ENCODE results near the gene FMO1. TPM values are rescaled to one million over a fixed set of nuclear protein-coding genes. Genes with fewer than 3 reads are reported as not detected.

The FMO1 gene
- total RNA-seq (2022) (not detected in 2 replicates), Bru-seq, nascent RNA (not detected), BruChase-seq, experiment 1, labeled RNA remaining after a 6-hour chase (not detected), BruChase-seq, experiment 2, labeled RNA remaining after a 2-hour chase (not detected)
- long read RNA-seq = 0 reads

- Mint-ChIP-seq H3K4me1 (ENCODE audit: insufficient read depth, unreplicated experiment) (no peaks in the 10 kb centered on the region), H3K9me3 (ENCODE audit: unreplicated experiment) (no peaks in the 10 kb centered on the region), H3K4me3 (ENCODE audit: unreplicated experiment) (no peak within 1 kb of the TSS), H3K36me3 (ENCODE audit: insufficient read depth, unreplicated experiment) (no peaks in the 10 kb centered on the region), H3K27ac (ENCODE audit: low read depth, unreplicated experiment) (no peak within 1 kb of the TSS), H3K27me3 (ENCODE audit: insufficient read depth, unreplicated experiment) (peaks cover 11% of the 10 kb centered on the region)
- ChIA-PET CTCF (interaction anchor here (0.6 to 24.0 kb wide), 9 partner anchors 8 to 279 kb away, joined by 3 to 651 read pairs (median 6); partner anchors contain the start of gene FMO4), POLR2A (interaction anchor here (0.7 kb wide), 1 partner anchor 9 kb away, joined by 3 read pairs; no protein-coding TSS in a partner anchor)
- no peak for TF ChIP-seq CTCF (IDR thresholded peaks at IDR 0.05; ENCODE audit: unreplicated experiment)
- DNase-seq (ENCODE audit: unreplicated experiment) = no peak
- no TSS peak for BruUV-seq (replicated peaks)
- intact Hi-C loops (cut with micrococcal nuclease) = no loop called here
Measured at GRCh38 chr1:171248302-171248701, at the start of gene FMO1. FMO1 (plus strand) TSS chr1:171248494; CDS start chr1:171258088, 9,594 bp downstream.

GRCh38 chr1:171204296-171204695, 44.0 kb upstream of the FMO1 start:
- no peak overlapping the region for H3K27ac Mint-ChIP-seq (ENCODE audit: low read depth, unreplicated experiment)
- H3K4me3 Mint-ChIP-seq (ENCODE audit: unreplicated experiment) = no peak overlapping the region
- no peaks in the 10 kb centered on the region for H3K27me3 Mint-ChIP-seq (ENCODE audit: insufficient read depth, unreplicated experiment)
- BruUV-seq (replicated peaks) = no TSS peak
- H3K9me3 Mint-ChIP-seq (ENCODE audit: unreplicated experiment) = no peaks in the 10 kb centered on the region
- no peak for DNase-seq (ENCODE audit: unreplicated experiment)
- POLR2A ChIA-PET = interaction anchor here (0.6 kb wide), 1 partner anchor 361 kb away, joined by 3 read pairs; no protein-coding TSS in a partner anchor
- no peak for TF ChIP-seq CTCF (IDR thresholded peaks at IDR 0.05; ENCODE audit: unreplicated experiment)
- H3K4me1 Mint-ChIP-seq (ENCODE audit: insufficient read depth, unreplicated experiment) = peaks cover 6% of the 10 kb centered on the region
- intact Hi-C loops (cut with micrococcal nuclease) = no loop called here
- CTCF ChIA-PET = interaction anchor here (0.8 kb wide), 1 partner anchor 23 kb away, joined by 3 read pairs; no protein-coding TSS in a partner anchor
- no peaks in the 10 kb centered on the region for H3K36me3 Mint-ChIP-seq (ENCODE audit: insufficient read depth, unreplicated experiment)

GRCh38 chr1:171206204-171206977, 41.9 kb upstream of the FMO1 start:
- no peak for TF ChIP-seq CTCF (IDR thresholded peaks at IDR 0.05; ENCODE audit: unreplicated experiment)
- no peak overlapping the region for H3K27ac Mint-ChIP-seq (ENCODE audit: low read depth, unreplicated experiment)
- peaks cover 6% of the 10 kb centered on the region for H3K4me1 Mint-ChIP-seq (ENCODE audit: insufficient read depth, unreplicated experiment)
- BruUV-seq (replicated peaks) = no TSS peak
- H3K9me3 Mint-ChIP-seq (ENCODE audit: unreplicated experiment) = no peaks in the 10 kb centered on the region
- CTCF ChIA-PET = interaction anchor here (0.6 to 2.0 kb wide), 8 partner anchors 20 to 240 kb away, joined by 3 to 12 read pairs (median 3); partner anchors contain the start of gene FMO4
- POLR2A ChIA-PET = interaction anchor here (1.4 kb wide), 1 partner anchor 17 kb away, joined by 3 read pairs; no protein-coding TSS in a partner anchor
- H3K36me3 Mint-ChIP-seq (ENCODE audit: insufficient read depth, unreplicated experiment) = no peaks in the 10 kb centered on the region
- intact Hi-C loops (cut with micrococcal nuclease) = no loop called here
- no peaks in the 10 kb centered on the region for H3K27me3 Mint-ChIP-seq (ENCODE audit: insufficient read depth, unreplicated experiment)
- no peak for DNase-seq (ENCODE audit: unreplicated experiment)
- no peak overlapping the region for H3K4me3 Mint-ChIP-seq (ENCODE audit: unreplicated experiment)

GRCh38 chr1:171206978-171207355, 41.3 kb upstream of the FMO1 start:
- Mint-ChIP-seq H3K4me3 (ENCODE audit: unreplicated experiment) (no peak overlapping the region), H3K9me3 (ENCODE audit: unreplicated experiment) (no peaks in the 10 kb centered on the region), H3K36me3 (ENCODE audit: insufficient read depth, unreplicated experiment) (no peaks in the 10 kb centered on the region), H3K27ac (ENCODE audit: low read depth, unreplicated experiment) (no peak overlapping the region), H3K4me1 (ENCODE audit: insufficient read depth, unreplicated experiment) (peaks cover 3% of the 10 kb centered on the region), H3K27me3 (ENCODE audit: insufficient read depth, unreplicated experiment) (no peaks in the 10 kb centered on the region)
- no peak for DNase-seq (ENCODE audit: unreplicated experiment)
- CTCF ChIA-PET = interaction anchor here (0.6 to 2.0 kb wide), 7 partner anchors 18 to 240 kb away, joined by 3 to 12 read pairs (median 4); partner anchors contain the start of gene FMO4
- no peak for TF ChIP-seq CTCF (IDR thresholded peaks at IDR 0.05; ENCODE audit: unreplicated experiment)
- no TSS peak for BruUV-seq (replicated peaks)
- POLR2A ChIA-PET = interaction anchor here (1.4 kb wide), 1 partner anchor 17 kb away, joined by 3 read pairs; no protein-coding TSS in a partner anchor
- intact Hi-C loops (cut with micrococcal nuclease) = no loop called here

Data from MCF 10A (cell line).